ENCODE measurements around the gene KCNH6.

DNA sequence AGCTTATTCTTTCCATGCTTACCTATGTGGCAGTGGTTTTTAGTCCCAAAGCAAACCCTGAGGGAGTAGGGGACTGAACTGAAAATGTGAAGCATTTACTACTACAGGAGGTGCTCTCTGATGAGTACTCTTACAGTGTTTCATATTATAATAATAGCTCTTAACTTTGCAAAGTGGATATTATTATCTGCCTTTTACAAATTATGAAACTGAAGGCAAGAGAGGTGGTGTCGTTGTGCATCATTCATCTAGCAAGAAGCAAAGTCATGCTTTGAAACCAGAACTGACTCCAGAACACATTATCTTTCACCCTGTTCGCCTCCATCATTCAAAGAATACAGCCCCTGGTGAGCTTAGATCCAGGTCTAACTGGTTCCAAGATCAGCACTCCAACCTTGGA, 8.2 kb upstream of the KCNH6 start:
- TF ChIP-seq, protein P1, sequence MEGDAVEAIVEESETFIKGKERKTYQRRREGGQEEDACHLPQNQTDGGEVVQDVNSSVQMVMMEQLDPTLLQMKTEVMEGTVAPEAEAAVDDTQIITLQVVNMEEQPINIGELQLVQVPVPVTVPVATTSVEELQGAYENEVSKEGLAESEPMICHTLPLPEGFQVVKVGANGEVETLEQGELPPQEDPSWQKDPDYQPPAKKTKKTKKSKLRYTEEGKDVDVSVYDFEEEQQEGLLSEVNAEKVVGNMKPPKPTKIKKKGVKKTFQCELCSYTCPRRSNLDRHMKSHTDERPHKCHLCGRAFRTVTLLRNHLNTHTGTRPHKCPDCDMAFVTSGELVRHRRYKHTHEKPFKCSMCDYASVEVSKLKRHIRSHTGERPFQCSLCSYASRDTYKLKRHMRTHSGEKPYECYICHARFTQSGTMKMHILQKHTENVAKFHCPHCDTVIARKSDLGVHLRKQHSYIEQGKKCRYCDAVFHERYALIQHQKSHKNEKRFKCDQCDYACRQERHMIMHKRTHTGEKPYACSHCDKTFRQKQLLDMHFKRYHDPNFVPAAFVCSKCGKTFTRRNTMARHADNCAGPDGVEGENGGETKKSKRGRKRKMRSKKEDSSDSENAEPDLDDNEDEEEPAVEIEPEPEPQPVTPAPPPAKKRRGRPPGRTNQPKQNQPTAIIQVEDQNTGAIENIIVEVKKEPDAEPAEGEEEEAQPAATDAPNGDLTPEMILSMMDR (IDR thresholded peaks at IDR 0.05), result no peak
- TF ChIP-seq POLR2AphosphoS5 (IDR thresholded peaks at IDR 0.05), result no peak
- no peak for TF ChIP-seq EP300 (IDR thresholded peaks at IDR 0.05)

All from esophagus muscularis mucosa (tissue), 4 donors.